Thyroid gland (tissue), 4 donors: ENCODE data around the gene KLF13.

Source experiments
- CTCF ChIP-seq, 6 experiments: fragments of 200-600 bp in 3 of 6; fragments of 450-650 bp in 3 of 6; sonication (generic) in 3 of 6; IDR thresholded peaks; one replicate each; pipeline ENCODE4 v1.5.1; 2016 to 2019; ENCODE audit warnings: antibody characterized with exemption in 6 of 6, mild to moderate bottlenecking in 2 of 6, inconsistent platforms in 1 of 6, moderate library complexity in 1 of 6
- POLR2A ChIP-seq, 2 donors: fragments of 450-650 bp; IDR thresholded peaks; one replicate each; pipeline ENCODE4 v1.6.1; 2017; ENCODE audit warnings: antibody characterized with exemption in 2 of 2, mild to moderate bottlenecking in 2 of 2, moderate library complexity in 1 of 2

- no peak for TF ChIP-seq CTCF (IDR thresholded peaks at IDR 0.05)
- no peak for TF ChIP-seq POLR2A (IDR thresholded peaks at IDR 0.05)
These were observed 20.0 kb upstream of the KLF13 start for GRCh38 chr15:31306426-31307269.
